ENCODE data around the gene EPS8. TPM values are rescaled to one million over a fixed set of nuclear protein-coding genes. Genes with fewer than 3 reads are reported as not detected.

EPS8 gene
- total RNA-seq, 1 experiment from 2014 or later: 186 TPM

DNA sequence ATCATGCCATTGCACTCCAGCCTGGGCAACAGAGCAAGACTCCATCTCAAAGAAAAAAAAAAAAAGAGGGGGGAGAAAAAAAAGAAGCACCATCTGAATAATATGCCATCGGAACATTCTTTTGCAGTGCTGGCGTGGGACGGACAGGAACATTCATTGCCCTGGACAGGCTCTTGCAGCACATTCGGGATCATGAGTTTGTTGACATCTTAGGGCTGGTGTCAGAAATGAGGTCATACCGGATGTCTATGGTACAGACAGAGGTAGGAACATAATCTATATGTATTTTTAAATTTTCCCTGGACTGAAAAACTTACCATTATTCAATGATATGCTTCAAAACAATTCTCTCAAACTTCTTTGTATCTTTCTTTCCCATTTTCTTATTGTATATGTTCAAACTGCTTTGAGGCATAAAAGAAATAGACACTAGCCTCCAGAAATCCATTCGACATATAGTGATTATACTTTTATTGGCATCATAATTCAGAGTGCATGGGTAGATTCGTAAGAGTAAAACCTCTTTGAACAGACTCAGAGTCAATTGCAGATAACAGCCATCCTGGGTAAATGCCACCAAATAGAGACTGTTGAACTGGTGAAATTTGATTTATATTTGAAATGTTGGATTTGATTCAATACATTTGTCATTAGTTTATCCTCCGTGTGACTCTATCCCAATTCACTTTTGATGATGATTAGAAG lies 199.7 kb downstream of the EPS8 start:
- in situ Hi-C loops (cut with HindIII; ENCODE audit: low pct_unique_long_range_greater_than_20kb, low sequenced_read_pairs): loop anchor here (25.0 kb wide), 1 partner anchor 248 kb away; no protein-coding TSS in a partner anchor
- DNase-seq (ENCODE audit: low read depth, low spot score): no peak

- peak; percentile 81 for DNase-seq (ENCODE audit: low read depth, low spot score)
- in situ Hi-C loops (cut with HindIII; ENCODE audit: low pct_unique_long_range_greater_than_20kb, low sequenced_read_pairs): loop anchor here (25.0 kb wide), 1 partner anchor 253 kb away; no protein-coding TSS in a partner anchor
Observed at GRCh38 chr12:15584366-15585041, 204.7 kb downstream of the EPS8 start.

- no peak for DNase-seq (ENCODE audit: low read depth, low spot score)
- in situ Hi-C loops (cut with HindIII; ENCODE audit: low pct_unique_long_range_greater_than_20kb, low sequenced_read_pairs): loop anchor here (25.0 kb wide), 1 partner anchor 253 kb away; no protein-coding TSS in a partner anchor
Observed at GRCh38 chr12:15583804-15584203, 205.4 kb downstream of the EPS8 start.

DNA sequence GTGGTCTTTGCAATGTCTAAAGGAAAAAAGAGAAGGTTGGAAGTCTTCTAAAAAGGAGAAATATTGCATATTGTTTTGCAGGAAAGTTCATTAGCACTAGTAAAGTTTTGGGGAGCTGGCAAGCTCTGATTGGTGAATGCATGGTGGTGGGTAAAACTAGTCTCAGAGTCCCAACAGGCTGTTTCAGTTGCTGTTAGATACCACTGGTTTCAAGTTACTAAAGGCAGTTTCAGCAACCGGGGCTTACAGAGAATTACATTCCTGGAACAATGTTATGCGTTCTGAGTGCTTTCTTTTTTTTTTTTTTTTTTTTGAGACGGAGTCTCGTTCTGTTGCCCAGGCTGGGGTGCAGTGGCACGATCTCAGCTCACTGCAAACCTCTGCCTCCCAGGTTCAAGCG lies 208.2 kb downstream of the EPS8 start:
- in situ Hi-C loops (cut with HindIII; ENCODE audit: low pct_unique_long_range_greater_than_20kb, low sequenced_read_pairs): loop anchor here (25.0 kb wide), 1 partner anchor 256 kb away; no protein-coding TSS in a partner anchor
- DNase-seq (ENCODE audit: low read depth, low spot score): no peak

DNA sequence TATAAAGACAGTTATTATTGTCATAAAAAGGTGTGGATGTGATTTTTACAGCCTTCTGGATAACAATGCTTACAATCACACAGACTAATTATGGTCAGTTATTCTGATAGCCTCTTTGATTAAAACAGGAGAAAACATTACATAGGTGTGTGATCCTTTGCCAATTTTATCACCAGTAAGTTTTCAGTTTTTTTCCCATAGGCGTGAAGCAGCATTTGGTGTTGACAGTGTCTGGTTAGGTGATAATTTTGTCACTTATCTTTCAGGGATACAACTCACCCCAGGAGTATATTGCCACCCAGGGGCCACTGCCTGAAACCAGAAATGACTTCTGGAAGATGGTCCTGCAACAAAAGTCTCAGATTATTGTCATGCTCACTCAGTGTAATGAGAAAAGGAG lies 208.8 kb downstream of the EPS8 start:
- in situ Hi-C loops (cut with HindIII; ENCODE audit: low pct_unique_long_range_greater_than_20kb, low sequenced_read_pairs): loop anchor here (25.0 kb wide), 1 partner anchor 257 kb away; no protein-coding TSS in a partner anchor
- DNase-seq (ENCODE audit: low read depth, low spot score): no peak

DNA sequence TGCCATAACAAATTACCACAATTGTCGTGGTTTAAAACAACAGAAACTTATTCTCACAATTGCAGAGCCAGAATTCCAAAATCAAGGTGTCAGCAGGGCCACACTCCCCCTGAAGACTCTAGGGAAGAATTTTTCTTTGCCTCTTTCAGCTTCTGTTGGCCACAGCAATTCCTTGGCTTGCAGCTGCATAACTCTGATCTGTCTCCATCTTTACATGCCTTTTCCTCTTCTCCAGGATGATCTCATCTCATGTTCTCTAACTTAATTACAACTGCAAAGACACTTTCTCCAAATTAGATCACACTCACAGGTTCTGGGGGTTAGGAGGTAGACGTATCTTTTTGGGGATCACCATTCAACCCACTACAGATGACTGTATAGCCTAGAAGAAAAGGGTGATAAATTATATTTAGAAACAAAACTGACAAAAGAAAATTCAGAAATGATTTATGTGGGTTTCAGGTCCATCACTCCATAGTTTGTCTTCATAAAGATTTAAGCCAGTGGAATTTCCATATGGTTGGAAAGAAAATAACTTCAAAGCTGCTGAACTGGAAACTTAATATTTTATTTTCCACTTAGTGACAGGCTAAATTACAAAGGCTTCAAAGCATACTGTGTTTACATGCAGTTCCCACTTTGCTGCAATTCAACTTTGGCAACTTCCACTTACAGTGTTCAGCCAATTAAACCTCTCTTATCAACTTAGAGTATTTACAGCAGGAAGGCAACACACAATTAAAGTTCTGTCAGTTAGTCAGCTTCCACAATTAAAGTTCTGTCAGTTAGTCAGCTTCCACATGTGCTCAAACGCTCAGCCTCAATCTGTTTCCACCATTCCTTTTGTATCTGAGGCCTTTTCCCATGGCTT lies 213.3 kb downstream of the EPS8 start:
- no peak for DNase-seq (ENCODE audit: low read depth, low spot score)
- in situ Hi-C loops (cut with HindIII; ENCODE audit: low pct_unique_long_range_greater_than_20kb, low sequenced_read_pairs): loop anchor here (25.0 kb wide), 1 partner anchor 261 kb away; no protein-coding TSS in a partner anchor

GRCh38 chr12:15574353-15574752 lies 214.8 kb downstream of the EPS8 start:
- in situ Hi-C loops (cut with HindIII; ENCODE audit: low pct_unique_long_range_greater_than_20kb, low sequenced_read_pairs): no loop called here
- DNase-seq (ENCODE audit: low read depth, low spot score): no peak

Small RNAs within 50 kb of the gene (small RNA-seq; reads per million reads assigned to genes)
- gene RNU6-251P: 0 reads per million in 2 experiments

Other genes with a start within 250 kb of the EPS8 start
- gene STRAP, start 93.0 kb upstream of the EPS8 start, total RNA-seq (2014; rRNA removed; shearing (Covaris generic)): 108 and 114 TPM in 2 replicates
- 178 and 200 TPM in 2 replicates for gene DERA, start 121.9 kb upstream of the EPS8 start, total RNA-seq (2014; rRNA removed; shearing (Covaris generic))